ENCODE results near the gene ERO1B.
"Not testable (repeated sequence)": the region's sequence is repeated elsewhere in the genome, so short reads cannot be mapped to it uniquely, and the experiment has no call there.

ERO1B gene

GRCh38 chr1:236242568-236242967 lies 39.2 kb downstream of the ERO1B start:
- no peak for DNase-seq

- DNase-seq: no peak
These were observed 41.1 kb downstream of the ERO1B start for GRCh38 chr1:236240675-236241074.

GRCh38 chr1:236239092-236239585 lies 42.6 kb downstream of the ERO1B start:
- no peak for DNase-seq

GRCh38 chr1:236235116-236235515 lies 46.6 kb downstream of the ERO1B start:
- no peak for DNase-seq

GRCh38 chr1:236228411-236228810 lies 53.3 kb downstream of the ERO1B start:
- DNase-seq: no peak

- no peak for DNase-seq
These were observed 59.1 kb downstream of the ERO1B start for GRCh38 chr1:236222632-236223031.

- DNase-seq: no peak
These were observed 61.3 kb downstream of the ERO1B start for GRCh38 chr1:236220473-236220872.

- DNase-seq: no peak
These were observed 67.0 kb downstream of the ERO1B start for GRCh38 chr1:236214761-236215160.

GRCh38 chr1:236213534-236213933 lies 68.2 kb downstream of the ERO1B start:
- no peak for DNase-seq

GRCh38 chr1:236211815-236212214 lies 69.9 kb downstream of the ERO1B start:
- no peak for DNase-seq

GRCh38 chr1:236209713-236210112 lies 72.0 kb downstream of the ERO1B start:
- DNase-seq: no peak

GRCh38 chr1:236209185-236209584 lies 72.6 kb downstream of the ERO1B start:
- DNase-seq: no peak

GRCh38 chr1:236207569-236207968 lies 74.2 kb downstream of the ERO1B start:
- no peak for DNase-seq

- no peak for DNase-seq
These were observed 74.6 kb downstream of the ERO1B start for GRCh38 chr1:236207121-236207520.

- no peak for DNase-seq
These were observed 75.2 kb downstream of the ERO1B start for GRCh38 chr1:236206548-236206947.

GRCh38 chr1:236204656-236205055 lies 77.1 kb downstream of the ERO1B start:
- no peak for DNase-seq

- no peak for DNase-seq
These were observed 77.7 kb downstream of the ERO1B start for GRCh38 chr1:236204039-236204438.

- DNase-seq: no peak
These were observed 80.0 kb downstream of the ERO1B start for GRCh38 chr1:236201786-236202185.

- no peak for DNase-seq
These were observed 80.8 kb downstream of the ERO1B start for GRCh38 chr1:236200925-236201324.

GRCh38 chr1:236193184-236193583 lies 88.6 kb downstream of the ERO1B start:
- DNase-seq: no peak

- not testable (repeated sequence) for DNase-seq
These were observed 93.7 kb downstream of the ERO1B start for GRCh38 chr1:236188084-236188483.

GRCh38 chr1:236186471-236186870 lies 95.3 kb downstream of the ERO1B start:
- DNase-seq: not testable (repeated sequence)

GRCh38 chr1:236185687-236186086 lies 96.1 kb downstream of the ERO1B start:
- DNase-seq: no peak

GRCh38 chr1:236181059-236181458 lies 100.7 kb downstream of the ERO1B start:
- DNase-seq: no peak

GRCh38 chr1:236179634-236180033 lies 102.1 kb downstream of the ERO1B start:
- DNase-seq: no peak
